AG08395 (cell line): ENCODE measurements around the gene PDK2.
"Not testable (repeated sequence)": the region's sequence is repeated elsewhere in the genome, so short reads cannot be mapped to it uniquely, and the experiment has no call there.

Experiments
- DNase-seq: peaks from one replicate; pipeline ENCODE4 v3.0.0; 2012; ENCODE audit warnings: mixed read lengths, low spot score

PDK2 gene

DNA sequence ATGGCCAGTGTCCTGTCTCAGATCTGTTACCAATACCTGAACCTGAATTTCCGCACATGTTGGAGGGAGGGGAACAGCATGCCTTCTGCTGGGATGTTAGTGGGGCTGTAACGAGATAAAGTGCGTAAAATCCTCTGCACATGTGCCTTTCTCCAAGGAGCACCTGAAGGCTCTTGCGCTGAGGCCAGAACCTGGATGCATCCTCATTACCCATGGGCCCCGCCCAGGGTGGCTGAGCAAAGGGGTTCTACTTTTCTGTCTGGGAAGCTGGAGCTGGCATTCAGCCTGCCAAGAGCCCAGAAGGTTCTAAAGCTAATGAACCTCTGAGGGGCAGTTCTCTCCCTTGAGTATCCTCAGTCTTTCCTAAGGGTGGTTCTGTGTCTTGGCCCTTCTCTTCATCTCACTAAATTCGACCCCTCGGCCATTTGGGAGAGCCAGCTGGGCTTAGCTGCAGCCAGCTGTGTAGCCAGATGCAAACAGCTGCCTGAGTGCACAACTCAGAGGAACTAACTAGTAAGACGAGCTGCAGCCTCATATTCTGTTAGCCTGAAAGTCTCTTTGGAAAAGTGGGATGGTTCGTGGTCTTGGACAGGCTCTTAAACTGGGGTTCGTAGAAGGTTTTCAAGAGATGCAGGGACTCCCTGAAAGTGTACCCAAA lies 36.7 kb upstream of the PDK2 start:
- no peak for DNase-seq

DNA sequence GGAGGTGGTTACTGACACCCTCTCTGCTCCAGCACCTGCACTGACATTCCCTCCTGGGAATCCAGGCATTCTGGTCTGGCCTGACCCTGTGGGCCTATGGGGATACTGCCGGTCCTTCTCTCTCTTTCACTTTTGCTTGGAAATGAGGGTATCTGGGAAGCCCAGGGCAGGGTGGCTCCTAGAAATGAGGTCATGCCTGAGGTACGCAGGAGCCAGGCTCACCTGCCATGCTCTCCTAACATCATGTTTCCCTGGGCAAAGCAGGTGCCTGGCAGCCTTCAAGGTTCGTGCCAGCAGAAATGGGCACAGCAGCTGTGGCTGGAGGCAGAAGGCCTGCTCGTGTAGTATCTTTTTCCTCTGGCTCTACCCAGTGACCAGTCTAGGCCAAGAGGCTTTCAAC lies 35.9 kb upstream of the PDK2 start:
- DNase-seq = no peak

DNA sequence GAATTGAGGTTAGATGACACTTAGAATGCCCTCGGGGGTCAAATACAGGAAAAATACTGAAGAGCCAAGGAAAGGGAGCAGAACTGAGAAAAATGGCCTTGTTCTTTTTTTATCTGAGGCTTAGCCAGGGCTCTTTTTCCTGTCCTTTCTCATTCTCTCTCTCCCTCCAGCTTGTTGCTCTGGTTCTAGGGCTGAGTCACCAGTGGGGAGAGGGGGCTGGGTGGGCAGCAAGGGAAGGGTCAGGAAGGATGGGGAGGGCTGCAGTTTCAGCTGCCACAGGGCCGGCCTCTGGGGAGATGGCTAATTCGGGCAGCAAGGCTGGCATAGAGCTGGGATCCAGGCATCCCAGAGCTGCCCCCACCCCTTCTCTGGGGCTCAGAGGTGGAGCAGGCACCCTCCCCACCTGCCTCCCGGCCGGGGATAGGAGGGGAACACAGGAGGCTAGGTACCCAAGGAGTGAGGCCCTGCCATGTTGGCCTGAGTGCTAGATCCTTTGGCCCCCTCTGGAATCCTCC lies 35.3 kb upstream of the PDK2 start:
- no peak for DNase-seq

DNA sequence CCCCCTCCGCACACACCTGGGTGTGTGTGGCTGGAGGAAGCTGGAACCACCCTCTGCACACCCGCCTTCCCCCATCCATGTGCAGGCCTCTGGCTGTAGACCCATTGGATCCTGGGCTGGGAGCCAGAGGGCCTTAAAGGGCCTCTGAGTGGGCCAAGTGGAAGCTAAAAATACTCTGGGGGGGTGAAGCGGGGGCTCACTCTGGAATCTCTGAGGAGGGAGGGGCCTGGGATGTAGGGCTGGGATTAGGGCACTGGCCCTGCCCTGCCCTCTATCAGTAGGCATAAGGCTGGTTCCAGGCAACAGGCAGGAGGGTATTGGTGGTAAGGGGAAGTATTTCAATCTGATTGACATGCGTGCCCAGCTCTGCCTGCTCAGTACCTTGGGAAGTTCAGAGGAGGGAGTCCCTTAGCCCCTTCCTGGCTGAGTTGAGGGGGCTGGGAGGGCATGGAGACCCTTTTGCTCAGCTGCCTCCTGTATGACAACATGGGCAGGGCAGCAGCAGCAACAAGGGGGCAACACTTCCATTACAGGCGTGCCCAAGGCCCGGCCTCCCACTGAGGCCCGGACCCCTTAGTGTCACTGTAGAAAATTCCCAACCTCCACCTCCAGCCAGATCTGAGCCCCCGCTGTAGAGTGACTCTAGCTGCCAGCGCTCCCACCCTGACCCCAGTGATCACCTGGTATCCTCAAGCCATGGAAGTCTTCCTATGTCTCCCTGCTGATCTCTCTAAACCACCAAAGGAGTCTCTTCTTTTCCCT lies 34.0 kb upstream of the PDK2 start:
- DNase-seq = peak; percentile 57

DNA sequence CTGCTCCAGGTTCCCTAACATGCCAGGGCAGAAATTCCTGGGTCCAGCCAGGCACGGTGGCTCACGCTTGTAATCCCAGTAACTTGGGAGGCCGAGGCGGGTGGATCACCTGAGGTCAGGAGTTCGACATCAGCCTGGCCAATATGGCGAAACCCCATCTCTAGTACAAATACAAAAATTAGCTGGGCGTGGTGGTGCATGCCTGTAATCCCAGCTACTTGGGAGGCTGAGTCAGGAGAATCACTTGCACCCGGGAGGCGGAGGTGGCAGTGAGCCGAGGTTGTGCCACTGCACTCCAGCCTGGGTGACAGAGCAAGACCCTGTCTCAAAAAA lies 33.5 kb upstream of the PDK2 start:
- not testable (repeated sequence) for DNase-seq

DNA sequence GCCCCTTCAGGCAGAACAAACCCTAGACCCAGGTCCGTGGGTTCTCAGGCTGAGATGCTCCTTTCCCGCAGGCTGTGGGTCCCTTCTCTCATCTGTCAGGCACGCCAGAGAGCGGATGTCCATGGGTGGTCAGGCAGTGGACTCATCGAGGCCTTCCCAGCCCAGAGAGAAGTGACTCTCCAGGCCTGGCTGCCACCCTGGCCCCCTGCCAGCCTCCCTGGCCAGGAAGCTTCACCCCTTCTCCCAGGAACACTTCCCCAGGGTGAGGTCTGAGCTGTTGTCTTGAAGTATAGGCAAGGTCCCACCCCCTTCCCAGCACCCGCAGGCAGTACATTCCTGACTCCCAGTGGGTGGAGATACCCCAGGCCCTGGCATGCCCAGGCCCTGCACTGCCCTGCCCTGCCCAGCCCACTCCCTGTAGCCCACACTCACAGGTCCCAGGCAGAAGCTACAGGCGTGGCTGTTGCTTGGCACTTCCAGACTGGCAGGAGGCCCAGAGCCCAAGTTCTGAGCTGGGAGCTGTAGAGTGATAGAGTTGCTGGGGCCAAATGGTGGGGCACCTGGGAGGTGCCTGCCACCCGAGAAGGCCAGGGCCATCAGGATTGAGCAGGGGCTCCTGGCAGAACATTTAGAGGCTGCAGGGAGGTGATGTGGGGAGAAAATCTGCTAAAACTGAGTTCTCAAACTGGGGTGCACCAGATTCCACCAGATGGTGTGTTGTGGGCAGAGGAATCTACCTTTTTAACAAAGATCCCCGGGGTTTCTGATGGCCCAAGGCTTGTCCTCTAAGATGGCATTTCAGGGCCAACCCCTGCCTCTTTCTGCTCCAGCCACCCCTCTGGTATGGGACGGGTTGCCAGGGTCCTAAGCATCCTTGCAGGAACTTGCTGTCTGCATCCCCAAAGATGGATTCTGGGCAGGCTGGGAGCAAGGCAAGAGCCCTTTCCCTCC lies 32.6 kb upstream of the PDK2 start:
- peak; percentile 42 for DNase-seq

DNA sequence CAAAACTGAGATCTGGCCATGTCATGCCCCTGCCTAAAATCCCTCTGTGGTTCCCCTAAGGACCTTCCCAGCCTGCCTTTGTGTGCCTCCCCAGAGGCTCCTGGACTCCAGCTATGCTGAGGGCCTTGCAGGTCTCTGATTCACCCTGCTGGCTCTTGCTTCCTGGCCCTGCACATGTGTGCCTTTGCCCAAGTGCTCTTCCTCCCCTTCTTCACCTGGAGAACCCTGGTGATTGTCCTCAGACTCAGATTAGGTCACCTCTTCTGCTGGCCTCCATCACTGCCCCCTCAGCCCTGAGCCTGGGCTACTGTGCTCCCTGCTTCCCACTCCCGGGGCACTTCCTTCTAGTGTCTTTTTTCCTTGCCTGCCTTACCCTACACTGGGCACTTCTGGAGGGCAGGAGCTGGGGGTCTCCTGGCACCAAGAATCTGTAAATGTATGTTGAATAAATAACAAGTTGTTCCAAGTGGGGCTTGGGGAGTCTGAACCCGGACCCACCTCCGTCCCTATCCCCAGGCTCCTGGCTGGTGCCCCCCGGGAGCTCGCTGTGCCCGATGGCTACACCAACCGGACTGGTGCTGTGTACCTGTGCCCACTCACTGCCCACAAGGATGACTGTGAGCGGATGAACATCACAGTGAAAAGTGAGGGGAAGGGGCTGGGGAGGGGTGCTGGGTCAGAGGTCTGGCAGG lies 31.4 kb upstream of the PDK2 start:
- peak; percentile 26 for DNase-seq

DNA sequence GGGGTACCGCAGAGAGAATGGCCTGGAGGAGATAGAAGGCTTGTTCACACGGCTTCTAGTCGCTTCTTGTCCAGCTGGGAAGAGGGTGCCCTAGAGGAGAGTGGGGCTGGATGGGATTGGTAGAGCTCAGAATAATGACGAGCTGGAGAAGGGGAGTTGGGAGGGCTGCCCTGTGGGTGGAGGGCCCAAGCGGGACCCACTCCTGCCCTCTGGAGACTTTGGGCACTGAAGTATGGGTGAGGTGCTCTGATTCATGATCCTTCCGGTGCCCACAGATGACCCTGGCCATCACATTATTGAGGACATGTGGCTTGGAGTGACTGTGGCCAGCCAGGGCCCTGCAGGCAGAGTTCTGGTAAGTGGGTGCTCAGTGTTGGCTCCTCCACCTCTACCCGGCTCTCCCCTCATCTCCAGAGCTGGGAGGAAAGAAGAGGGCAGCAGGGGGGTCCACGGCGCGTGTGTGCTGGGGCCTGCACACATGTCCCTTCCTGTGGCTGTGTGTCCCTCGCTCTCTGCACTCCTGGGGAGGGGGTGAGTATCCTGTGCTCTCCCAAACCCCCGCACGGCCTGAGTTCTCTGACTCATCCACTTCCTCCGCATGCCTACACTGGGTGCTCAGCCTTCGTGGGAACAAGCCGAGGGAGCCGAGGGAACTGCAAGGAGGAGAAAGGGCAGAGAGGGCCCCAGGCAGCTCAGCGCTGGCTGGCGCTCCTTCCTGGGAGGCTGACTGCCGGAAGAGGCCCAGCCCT lies 30.7 kb upstream of the PDK2 start:
- peak; percentile 92 for DNase-seq

DNA sequence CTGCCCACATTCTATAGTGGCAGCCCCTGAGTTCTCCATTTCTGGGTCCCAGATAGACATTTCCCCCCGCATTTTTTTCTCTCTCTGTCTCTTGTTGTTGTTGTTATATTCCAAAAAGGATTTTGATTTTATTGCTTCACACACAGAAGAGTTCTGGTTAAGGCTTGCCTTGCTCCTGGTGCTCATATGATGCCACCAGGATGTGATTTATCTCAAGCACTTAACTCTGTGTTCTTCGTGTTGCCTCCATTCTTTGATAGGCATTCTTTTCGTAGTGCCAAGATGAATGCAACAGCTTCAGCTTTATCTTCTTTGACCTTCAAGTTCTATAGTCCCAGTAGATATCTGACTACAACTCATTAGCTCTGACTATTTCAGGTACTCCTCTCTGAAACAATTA lies 30.1 kb upstream of the PDK2 start:
- no peak for DNase-seq

DNA sequence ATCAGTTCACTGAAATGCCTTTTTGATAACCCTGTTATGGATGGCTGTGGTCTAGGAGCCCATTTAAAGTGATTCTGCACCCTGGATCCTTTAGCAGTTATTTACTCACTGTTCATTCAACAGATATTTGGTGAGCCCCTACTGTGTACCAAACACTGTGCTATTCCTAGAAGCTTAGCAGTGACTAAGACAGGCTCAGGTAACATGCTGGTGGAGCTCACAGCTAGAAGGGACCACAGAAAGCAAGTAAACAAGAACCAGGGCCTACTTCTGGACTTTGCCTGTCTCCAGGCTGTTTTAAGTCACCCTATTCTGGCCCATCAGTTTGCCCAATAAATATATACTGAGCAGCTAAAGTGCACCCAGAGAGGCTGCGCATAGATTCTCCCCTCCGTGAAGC lies 28.2 kb upstream of the PDK2 start:
- no peak for DNase-seq

DNA sequence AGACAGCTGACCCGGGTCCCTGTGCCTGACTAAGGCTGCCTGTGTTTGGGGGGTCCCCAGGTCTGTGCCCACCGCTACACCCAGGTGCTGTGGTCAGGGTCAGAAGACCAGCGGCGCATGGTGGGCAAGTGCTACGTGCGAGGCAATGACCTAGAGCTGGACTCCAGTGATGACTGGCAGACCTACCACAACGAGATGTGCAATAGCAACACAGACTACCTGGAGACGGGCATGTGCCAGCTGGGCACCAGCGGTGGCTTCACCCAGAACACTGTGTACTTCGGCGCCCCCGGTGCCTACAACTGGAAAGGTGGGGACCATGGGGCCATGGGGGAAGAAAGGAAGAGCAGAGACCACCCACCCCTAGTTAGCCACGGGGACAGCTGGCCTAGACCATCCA lies 27.2 kb upstream of the PDK2 start:
- DNase-seq = no peak

DNA sequence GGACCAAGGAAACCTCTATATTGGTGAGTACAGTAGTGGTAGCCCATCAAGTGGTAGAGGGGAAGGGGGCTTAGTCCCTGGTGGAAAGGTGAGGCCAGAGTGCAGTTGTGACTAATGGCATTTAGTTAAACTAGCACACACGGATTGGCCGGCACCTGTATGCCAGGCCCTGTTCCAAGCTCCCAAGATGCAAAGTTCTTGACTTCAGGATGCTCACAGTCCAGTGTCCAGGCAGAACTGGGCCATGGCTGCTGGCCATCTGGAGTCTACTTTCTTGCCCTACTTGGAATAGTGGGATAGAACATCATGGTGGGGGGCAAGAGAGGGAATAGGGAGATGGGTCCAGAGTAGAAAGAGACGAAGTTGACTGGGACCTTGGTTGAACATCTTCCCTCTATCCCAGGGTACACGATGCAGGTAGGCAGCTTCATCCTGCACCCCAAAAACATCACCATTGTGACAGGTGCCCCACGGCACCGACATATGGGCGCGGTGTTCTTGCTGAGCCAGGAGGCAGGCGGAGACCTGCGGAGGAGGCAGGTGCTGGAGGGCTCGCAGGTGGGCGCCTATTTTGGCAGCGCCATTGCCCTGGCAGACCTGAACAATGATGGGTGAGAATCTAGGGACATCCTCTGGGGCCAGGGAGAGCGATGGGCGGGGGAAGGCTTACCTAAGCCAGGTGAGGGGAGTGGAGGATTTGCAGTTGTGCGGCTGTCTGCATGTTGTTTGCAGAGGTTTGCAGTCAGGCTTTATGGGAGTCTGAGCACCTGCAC lies 24.1 kb upstream of the PDK2 start:
- no peak for DNase-seq

DNA sequence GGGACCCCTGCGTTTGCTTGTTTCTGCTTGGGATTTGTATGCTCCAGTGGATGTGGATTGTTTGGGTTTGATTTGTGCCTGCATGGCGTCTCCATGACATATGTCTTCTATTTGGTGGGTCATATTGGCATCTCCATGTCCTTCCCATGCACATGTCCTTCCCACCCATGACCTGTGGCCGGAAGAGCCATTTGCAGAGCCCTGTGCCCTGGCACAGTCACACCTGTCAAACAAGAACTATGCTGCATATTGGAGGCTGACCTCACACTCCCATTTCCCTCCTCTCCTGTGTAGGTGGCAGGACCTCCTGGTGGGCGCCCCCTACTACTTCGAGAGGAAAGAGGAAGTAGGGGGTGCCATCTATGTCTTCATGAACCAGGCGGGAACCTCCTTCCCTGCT lies 23.5 kb upstream of the PDK2 start:
- no peak for DNase-seq

DNA sequence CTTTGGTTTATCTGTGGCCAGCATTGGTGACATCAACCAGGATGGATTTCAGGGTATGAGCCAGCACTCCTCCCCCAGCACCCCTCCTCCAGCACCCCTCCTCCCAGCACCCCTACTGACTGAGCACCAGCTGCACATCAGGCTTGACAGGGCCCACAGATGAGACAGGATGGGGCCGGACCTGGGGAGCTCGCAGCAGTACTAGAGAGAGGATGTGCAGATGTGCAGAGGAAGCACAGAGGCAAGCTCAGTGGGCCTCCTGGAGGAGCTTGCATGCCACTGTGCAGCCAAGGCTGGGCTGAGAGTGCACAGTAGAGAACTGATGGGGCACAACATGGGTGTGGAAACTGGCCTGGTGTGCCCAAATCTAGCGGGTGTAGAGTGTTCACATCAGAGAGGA lies 23.0 kb upstream of the PDK2 start:
- DNase-seq = no peak

DNA sequence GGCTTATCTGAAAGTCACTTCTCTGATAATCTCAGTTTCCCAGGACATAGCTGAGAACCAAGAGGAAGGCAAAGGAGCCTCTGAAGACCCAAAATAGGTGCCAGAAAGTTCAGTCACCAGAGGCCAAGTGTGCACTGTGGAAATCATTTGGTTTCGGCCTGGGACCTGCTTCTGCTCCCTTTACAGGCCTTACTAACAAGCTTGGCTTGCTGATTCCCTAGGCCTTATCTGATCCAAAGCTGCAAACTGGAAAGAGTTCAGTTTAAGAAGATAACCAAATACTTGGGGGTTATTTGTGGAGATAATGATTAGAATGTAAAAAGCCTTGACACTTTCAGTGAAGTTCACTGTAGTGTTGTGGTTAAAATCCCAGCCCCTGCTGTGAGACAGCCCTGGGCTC lies 22.2 kb upstream of the PDK2 start:
- DNase-seq = no peak

DNA sequence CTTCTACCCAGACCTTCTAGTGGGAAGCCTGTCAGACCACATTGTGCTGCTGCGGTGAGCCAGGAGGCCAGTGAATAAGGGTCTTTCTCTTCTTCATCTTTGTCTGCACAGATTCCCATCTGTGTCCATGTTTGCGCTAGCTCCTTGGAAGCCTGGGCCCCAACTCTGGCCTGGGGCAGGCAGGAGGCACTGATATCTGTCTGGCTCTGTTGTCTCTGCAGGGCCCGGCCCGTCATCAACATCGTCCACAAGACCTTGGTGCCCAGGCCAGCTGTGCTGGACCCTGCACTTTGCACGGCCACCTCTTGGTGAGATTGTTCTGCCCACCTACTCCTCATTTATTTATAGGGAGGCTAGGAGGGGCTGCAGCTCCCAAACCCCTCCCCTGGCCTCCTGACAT lies 20.9 kb upstream of the PDK2 start:
- DNase-seq = no peak

DNA sequence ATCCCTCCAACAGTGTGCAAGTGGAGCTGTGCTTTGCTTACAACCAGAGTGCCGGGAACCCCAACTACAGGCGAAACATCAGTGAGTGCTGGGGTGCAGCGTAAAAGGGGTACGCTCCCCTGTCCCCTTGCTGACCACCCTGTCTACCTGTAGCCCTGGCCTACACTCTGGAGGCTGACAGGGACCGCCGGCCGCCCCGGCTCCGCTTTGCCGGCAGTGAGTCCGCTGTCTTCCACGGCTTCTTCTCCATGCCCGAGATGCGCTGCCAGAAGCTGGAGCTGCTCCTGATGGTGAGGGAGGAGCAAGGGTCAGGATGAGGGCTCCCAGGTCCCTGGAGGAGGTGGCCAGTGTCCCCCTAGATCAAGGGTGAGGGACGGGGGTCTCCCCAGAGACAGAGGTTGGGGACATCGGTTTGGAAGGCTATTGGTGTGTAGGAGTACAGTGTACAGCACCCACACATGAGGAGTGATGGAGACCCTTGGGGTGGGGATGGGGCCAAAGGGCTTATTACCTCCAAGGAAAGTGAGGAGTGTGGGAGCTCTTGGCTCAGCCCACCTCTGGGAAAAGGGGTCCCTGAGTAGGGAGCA lies 19.6 kb upstream of the PDK2 start:
- no peak for DNase-seq

DNA sequence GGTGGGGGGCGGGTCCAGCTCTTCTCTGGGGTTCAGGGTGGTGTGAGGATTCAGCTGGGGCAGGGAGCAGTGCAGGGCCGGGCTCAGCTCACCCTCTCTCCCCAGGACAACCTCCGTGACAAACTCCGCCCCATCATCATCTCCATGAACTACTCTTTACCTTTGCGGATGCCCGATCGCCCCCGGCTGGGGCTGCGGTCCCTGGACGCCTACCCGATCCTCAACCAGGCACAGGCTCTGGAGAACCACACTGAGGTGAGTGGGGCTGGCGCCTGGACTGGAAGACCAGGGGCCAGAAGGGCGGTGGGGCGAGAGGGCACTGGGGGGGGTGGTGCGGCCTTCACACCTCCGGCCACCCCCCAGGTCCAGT lies 18.9 kb upstream of the PDK2 start:
- DNase-seq = no peak

DNA sequence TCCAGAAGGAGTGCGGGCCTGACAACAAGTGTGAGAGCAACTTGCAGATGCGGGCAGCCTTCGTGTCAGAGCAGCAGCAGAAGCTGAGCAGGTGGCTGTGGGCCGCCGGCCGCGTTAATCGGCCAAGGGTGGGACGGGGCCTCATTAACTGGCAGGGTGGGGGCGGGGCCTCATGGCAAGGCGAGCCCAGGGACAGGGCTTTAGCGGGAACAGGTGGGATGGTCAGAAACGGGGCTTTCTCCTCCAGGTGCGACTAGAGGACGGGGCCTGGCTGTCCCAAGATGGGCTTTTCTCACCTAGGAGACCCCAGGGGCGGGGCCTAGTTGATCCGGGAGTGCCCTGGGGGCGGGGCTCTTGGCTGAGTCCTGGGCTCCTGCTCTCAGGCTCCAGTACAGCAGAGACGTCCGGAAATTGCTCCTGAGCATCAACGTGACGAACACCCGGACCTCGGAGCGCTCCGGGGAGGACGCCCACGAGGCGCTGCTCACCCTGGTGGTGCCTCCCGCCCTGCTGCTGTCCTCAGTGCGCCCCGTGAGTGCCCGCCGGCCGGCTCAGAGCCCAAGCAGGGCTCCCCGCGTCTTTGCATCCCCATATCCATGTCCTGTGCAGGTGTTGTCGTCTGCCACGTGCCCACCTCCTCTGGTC lies 18.4 kb upstream of the PDK2 start:
- DNase-seq = no peak

DNA sequence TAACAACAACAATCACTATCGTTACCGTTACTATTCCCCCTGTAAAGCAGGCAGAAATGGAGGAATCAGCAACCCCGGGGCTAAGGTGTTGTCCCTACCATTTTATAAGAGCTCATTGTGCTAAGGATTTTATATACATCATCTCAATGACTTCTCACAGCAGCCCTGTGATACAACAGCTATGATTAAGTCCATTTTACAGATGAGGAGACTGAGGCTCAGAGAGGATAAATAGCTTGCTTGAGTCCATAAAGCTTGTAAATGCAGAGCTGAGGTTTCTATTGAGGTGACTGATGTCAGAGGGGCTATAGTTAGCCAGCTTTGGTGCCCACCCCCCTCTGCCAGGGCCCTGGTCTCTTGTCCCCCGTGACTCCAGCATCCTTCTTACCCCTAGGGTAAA lies 16.7 kb upstream of the PDK2 start:
- DNase-seq = no peak
